WERI-Rb-1 (cell line): ENCODE measurements around the gene MAP3K10.
A peak's percentile ranks its signal among the peaks of the same experiment; 100 is the strongest.

Experiments
- DNase-seq: peaks from one replicate; pipeline ENCODE4 v3.0.0-alpha.2; 2020
- H3K27ac ChIP-seq: fragments of 250-450 bp; sonication (Bioruptor Pico); 2 replicates; pipeline ENCODE4 v1.5.1; 2020; ENCODE audit warnings: mild to moderate bottlenecking, moderate library complexity
- H3K27me3 ChIP-seq: fragments of 250-450 bp; sonication (Bioruptor Pico); 2 replicates; pipeline ENCODE4 v1.5.1; 2021; ENCODE audit warnings: mild to moderate bottlenecking, low read depth, moderate library complexity; ENCODE audit not compliant: insufficient read depth, severe bottlenecking
- H3K36me3 ChIP-seq: fragments of 250-450 bp; sonication (Bioruptor Pico); 2 replicates; pipeline ENCODE4 v1.5.1; 2020; ENCODE audit warnings: mild to moderate bottlenecking, moderate library complexity
- H3K4me3 ChIP-seq: 2 replicates; pipeline ENCODE4 v1.5.1; 2011; ENCODE audit warnings: low read depth, mild to moderate bottlenecking, control low read depth, low read length
- H3K9me3 ChIP-seq: fragments of 250-450 bp; sonication (Bioruptor Pico); 2 replicates; pipeline ENCODE4 v1.5.1; 2021; ENCODE audit warnings: mild to moderate bottlenecking, moderate library complexity; ENCODE audit not compliant: severe bottlenecking
- CTCF ChIP-seq: IDR thresholded peaks from 2 replicates; pipeline ENCODE4 v1.5.1; 2011; ENCODE audit warnings: low read depth, mild to moderate bottlenecking, control low read depth, inconsistent platforms, low read length

MAP3K10 gene

GRCh38 chr19:40198272-40198990 is 7.2 kb downstream of the MAP3K10 start:
- Histone ChIP-seq H3K4me3 (no peak overlapping the region), H3K9me3 (no peaks in the 10 kb centered on the region), H3K27me3 (no peaks in the 10 kb centered on the region), H3K27ac (no peak overlapping the region), H3K36me3 (peaks cover under 1% of the 10 kb centered on the region)
- DNase-seq: no peak
- TF ChIP-seq CTCF: no peak

- no peaks in the 10 kb centered on the region for H3K9me3 ChIP-seq
- peak; percentile 86 for DNase-seq
- no peak for TF ChIP-seq CTCF
- no peaks in the 10 kb centered on the region for H3K27me3 ChIP-seq
- H3K36me3 ChIP-seq: peaks cover 5% of the 10 kb centered on the region
- no peak overlapping the region for H3K4me3 ChIP-seq
- H3K27ac ChIP-seq: peak overlapping the region; percentile 57
Measured at GRCh38 chr19:40200341-40201099, 9.3 kb downstream of the MAP3K10 start.

GRCh38 chr19:40204381-40204780 is 13.2 kb downstream of the MAP3K10 start:
- H3K27ac ChIP-seq: no peak overlapping the region
- no peaks in the 10 kb centered on the region for H3K27me3 ChIP-seq
- H3K36me3 ChIP-seq: peaks cover 5% of the 10 kb centered on the region
- no peak for DNase-seq
- TF ChIP-seq CTCF: no peak
- H3K4me3 ChIP-seq: no peak overlapping the region
- no peaks in the 10 kb centered on the region for H3K9me3 ChIP-seq

GRCh38 chr19:40205760-40206159 is 14.5 kb downstream of the MAP3K10 start:
- TF ChIP-seq CTCF: no peak

GRCh38 chr19:40208602-40209001 is 17.4 kb downstream of the MAP3K10 start:
- no peaks in the 10 kb centered on the region for H3K27me3 ChIP-seq
- H3K36me3 ChIP-seq: peaks cover 9% of the 10 kb centered on the region
- H3K9me3 ChIP-seq: no peaks in the 10 kb centered on the region
- H3K27ac ChIP-seq: no peak overlapping the region
- TF ChIP-seq CTCF: no peak
- no peak for DNase-seq
- no peak overlapping the region for H3K4me3 ChIP-seq

More at GRCh38 chr19:40205760-40206159, 14.5 kb downstream of the MAP3K10 start:
- no peaks in the 10 kb centered on the region for H3K9me3 ChIP-seq
- no peak overlapping the region for H3K27ac ChIP-seq
- no peak for DNase-seq
- no peak overlapping the region for H3K4me3 ChIP-seq
- peaks cover 12% of the 10 kb centered on the region for H3K36me3 ChIP-seq
- H3K27me3 ChIP-seq: no peaks in the 10 kb centered on the region
